GM06990 (cell line): ENCODE data around the gene PLSCR3.

Experiments used
- DNase-seq: peaks from one replicate; pipeline ENCODE4 v3.0.0-alpha.2; 2011; ENCODE audit not compliant: insufficient read length; ENCODE audit errors: extremely low read depth
- H3K27me3 ChIP-seq: replicated peaks from 2 replicates; pipeline ENCODE4 v1.6.0; 2011; ENCODE audit warnings: low read length; ENCODE audit not compliant: control insufficient read depth, insufficient read depth
- H3K36me3 ChIP-seq: 2 replicates; pipeline ENCODE4 v1.5.1; 2011; ENCODE audit warnings: low read length; ENCODE audit not compliant: control insufficient read depth, insufficient read depth
- H3K4me3 ChIP-seq: replicated peaks from 2 replicates; pipeline ENCODE4 v1.5.1; 2011; ENCODE audit warnings: low read depth, mild to moderate bottlenecking, control low read depth, low read length
- CTCF ChIP-seq: IDR thresholded peaks from 2 replicates; pipeline ENCODE4 v1.5.1; 2011; ENCODE audit warnings: low read length, control low read depth, mild to moderate bottlenecking, inconsistent platforms; ENCODE audit not compliant: insufficient read depth, poor library complexity, severe bottlenecking

Gene PLSCR3

GRCh38 chr17:7416323-7416722 lies 22.0 kb upstream of the PLSCR3 start:
- DNase-seq: no peak
- TF ChIP-seq CTCF: peak; percentile 6
- no peaks in the 10 kb centered on the region for H3K36me3 ChIP-seq
- no peak overlapping the region for H3K4me3 ChIP-seq
- H3K27me3 ChIP-seq: peaks cover 2% of the 10 kb centered on the region; the same call in 1 of the 2 replicates

DNA sequence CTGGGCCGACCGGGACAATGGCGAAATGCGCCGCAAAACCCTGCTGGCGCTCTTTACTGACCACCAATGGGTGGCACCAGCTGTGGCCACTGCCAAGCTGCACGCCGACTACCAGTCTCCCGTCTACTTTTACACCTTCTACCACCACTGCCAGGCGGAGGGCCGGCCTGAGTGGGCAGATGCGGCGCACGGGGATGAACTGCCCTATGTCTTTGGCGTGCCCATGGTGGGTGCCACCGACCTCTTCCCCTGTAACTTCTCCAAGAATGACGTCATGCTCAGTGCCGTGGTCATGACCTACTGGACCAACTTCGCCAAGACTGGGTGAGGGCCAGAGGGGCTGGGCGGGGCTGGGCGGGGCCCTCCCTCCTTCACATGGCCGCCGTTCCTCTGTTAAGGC lies 21.5 kb upstream of the PLSCR3 start:
- no peak for TF ChIP-seq CTCF
- Histone ChIP-seq H3K36me3 (no peaks in the 10 kb centered on the region), H3K27me3 (peaks cover 2% of the 10 kb centered on the region; the same call in 1 of the 2 replicates), H3K4me3 (no peak overlapping the region)
- DNase-seq: no peak

- Histone ChIP-seq H3K27me3 (peaks cover 2% of the 10 kb centered on the region), H3K4me3 (no peak overlapping the region), H3K36me3 (no peaks in the 10 kb centered on the region)
- no peak for DNase-seq
- no peak for TF ChIP-seq CTCF
Measured at GRCh38 chr17:7414837-7415236, 20.5 kb upstream of the PLSCR3 start.

DNA sequence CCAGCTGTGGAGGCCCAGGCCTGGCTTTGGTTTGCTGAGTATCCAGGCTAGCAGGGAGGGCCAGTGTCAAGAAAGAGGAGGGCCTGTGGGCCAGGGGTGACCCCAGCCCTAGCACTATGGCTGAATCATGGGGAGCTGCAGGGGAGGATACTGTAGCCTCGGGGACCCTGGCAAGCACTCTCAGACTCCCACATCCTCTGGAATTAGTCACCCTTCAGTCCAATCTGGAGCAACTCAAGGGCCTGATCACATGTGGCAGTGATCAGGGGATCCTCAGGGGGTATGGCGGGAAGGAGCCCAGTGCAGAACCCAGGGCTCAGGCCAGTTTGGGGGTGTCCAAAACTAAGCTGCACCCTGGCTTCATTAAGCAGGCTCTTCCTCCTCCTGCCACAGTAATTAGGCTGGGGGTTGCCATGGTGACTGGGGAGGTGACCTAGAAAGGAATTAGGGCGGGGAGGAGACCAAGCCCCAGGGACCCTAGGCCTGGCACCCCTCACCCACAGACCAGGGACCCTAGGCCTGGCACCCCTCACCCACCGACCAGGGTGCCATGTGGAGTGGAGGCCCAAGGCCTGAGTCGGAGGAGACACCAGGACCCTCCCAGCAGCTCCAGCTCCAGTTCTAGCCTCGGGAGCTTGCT lies 19.1 kb upstream of the PLSCR3 start:
- Histone ChIP-seq H3K27me3 (peaks cover 2% of the 10 kb centered on the region), H3K36me3 (no peaks in the 10 kb centered on the region), H3K4me3 (no peak overlapping the region)
- no peak for DNase-seq
- TF ChIP-seq CTCF: no peak

GRCh38 chr17:7411427-7411750 lies 17.1 kb upstream of the PLSCR3 start:
- no peak for TF ChIP-seq CTCF
- Histone ChIP-seq H3K27me3 (peaks cover 2% of the 10 kb centered on the region), H3K36me3 (no peaks in the 10 kb centered on the region), H3K4me3 (no peak overlapping the region)
- no peak for DNase-seq

DNA sequence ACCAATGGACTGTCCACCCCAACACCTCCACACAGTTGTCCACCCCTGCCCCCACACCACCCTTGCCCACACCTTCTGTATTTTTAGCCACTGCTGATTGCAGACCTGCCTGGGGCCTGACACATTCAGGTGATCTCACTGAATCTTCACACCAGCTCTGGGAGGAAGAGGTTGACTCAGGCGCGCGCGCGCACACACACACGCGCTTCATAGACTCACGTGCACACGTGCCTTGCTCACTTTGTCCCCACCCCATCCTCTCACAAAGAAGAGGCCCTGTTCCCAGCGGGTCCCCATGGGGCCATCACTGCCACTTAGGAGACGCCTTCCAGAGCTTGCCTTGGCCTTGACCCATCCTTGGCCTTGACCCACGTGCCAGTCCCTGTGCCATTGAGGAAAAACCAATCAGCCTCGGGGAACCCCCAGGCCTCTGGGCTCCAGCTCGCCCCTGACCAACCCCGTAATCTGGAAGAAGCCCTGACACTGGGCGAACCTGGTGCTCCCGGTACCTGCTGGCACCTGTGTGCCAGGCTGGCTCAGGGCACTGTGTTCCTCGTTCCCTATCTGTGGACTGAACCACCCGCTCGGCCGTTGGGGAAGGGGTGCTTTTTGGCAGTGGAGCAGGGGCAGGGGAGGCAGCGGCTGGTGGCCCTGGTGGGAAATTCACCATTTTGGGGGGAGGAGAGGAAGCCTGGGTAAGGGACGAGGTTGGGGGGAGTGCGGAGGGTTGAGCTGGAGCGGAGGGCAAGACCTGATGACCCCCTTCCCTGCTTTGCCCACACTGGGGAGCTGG lies 16.5 kb upstream of the PLSCR3 start:
- no peak overlapping the region for H3K4me3 ChIP-seq
- H3K27me3 ChIP-seq: peaks cover 2% of the 10 kb centered on the region
- no peak for DNase-seq
- no peaks in the 10 kb centered on the region for H3K36me3 ChIP-seq
- no peak for TF ChIP-seq CTCF
